IMR-90 (cell line): Measurements from ENCODE around the gene SAMD4B. TPM values are rescaled to one million over a fixed set of nuclear protein-coding genes. Genes with fewer than 3 reads are reported as not detected.

Experiments used
- ATAC-seq: fragments of 200-7000 bp; cut with Tn5 transposase; 2 replicates; pipeline ENCODE4 v1.9.1; 2020; ENCODE audit warnings: low read depth, mild to moderate bottlenecking, moderate library complexity
- BruUV-seq: library from RNA; stranded (reverse); fragments of 400-500 nt; replicated peaks from 2 replicates; lab custom pipeline; 2021; lab: Mats Ljungman, UMichigan
- CTCF ChIA-PET: fragments of 300-600 bp; formaldehyde crosslinking; extraction: SDS; loops from one replicate; lab custom pipeline; 2021; ENCODE audit warnings: antibody characterized with exemption; lab: Yijun Ruan, JAX
- POLR2A ChIA-PET: fragments of 300-600 bp; sonication (Branson Sonifier 250); formaldehyde crosslinking; loops from one replicate; lab custom pipeline; 2022; ENCODE audit warnings: antibody characterized with exemption; ENCODE audit not compliant: unreplicated experiment; lab: Charles Lee
- DNase-seq: peaks from one replicate; pipeline ENCODE4 v3.0.0; 2013
- H2AFZ ChIP-seq: replicated peaks from 2 replicates; pipeline ENCODE3; 2013; ENCODE audit warnings: low read length, mild to moderate bottlenecking; ENCODE audit not compliant: poor library complexity
- H2AK5ac ChIP-seq: 2 replicates; pipeline ENCODE4 v1.6.1; 2013; ENCODE audit warnings: low read depth, low read length, inconsistent platforms
- H2AK9ac ChIP-seq: replicated peaks from 2 replicates; pipeline ENCODE3; 2013; ENCODE audit warnings: mild to moderate bottlenecking, low read depth, low read length, moderate library complexity; ENCODE audit not compliant: poor library complexity
- H2BK120ac ChIP-seq: 2 replicates; pipeline ENCODE4 v1.6.1; 2013; ENCODE audit warnings: low read depth, low read length, inconsistent platforms
- H2BK15ac ChIP-seq: 3 replicates; pipeline ENCODE4 v1.6.1; 2013; ENCODE audit warnings: low read depth, low read length, inconsistent platforms
- H2BK20ac ChIP-seq: 2 replicates; pipeline ENCODE4 v1.6.1; 2013; ENCODE audit warnings: low read depth, mild to moderate bottlenecking, inconsistent platforms, low read length, moderate library complexity
- H2BK5ac ChIP-seq: 2 replicates; pipeline ENCODE4 v1.6.1; 2013; ENCODE audit warnings: mild to moderate bottlenecking, low read depth, low read length, inconsistent platforms; ENCODE audit not compliant: poor library complexity, severe bottlenecking
- H3K14ac ChIP-seq: replicated peaks from 2 replicates; pipeline ENCODE4 v1.6.1; 2013; ENCODE audit warnings: low read depth, low read length, inconsistent platforms
- H3K18ac ChIP-seq: 2 replicates; pipeline ENCODE4 v1.6.1; 2013; ENCODE audit warnings: low read depth, low read length, control low read depth
- H3K23ac ChIP-seq: 2 replicates; pipeline ENCODE4 v1.6.1; 2013; ENCODE audit warnings: low read depth, low read length, inconsistent platforms
- H3K27ac ChIP-seq: 2 replicates; pipeline ENCODE4 v1.5.1; 2013; ENCODE audit warnings: mild to moderate bottlenecking, control low read depth, low read length; ENCODE audit not compliant: insufficient read depth
- H3K27me3 ChIP-seq: 2 replicates; pipeline ENCODE4 v1.6.1; 2013; ENCODE audit warnings: low read length; ENCODE audit not compliant: control insufficient read depth, insufficient read depth
- H3K36me3 ChIP-seq: 2 replicates; pipeline ENCODE4 v1.6.1; 2013; ENCODE audit warnings: low read length, mixed read lengths; ENCODE audit not compliant: control insufficient read depth, insufficient read depth
- H3K4ac ChIP-seq: 2 replicates; pipeline ENCODE4 v1.6.1; 2013; ENCODE audit warnings: low read depth, low read length, inconsistent platforms
- H3K4me1 ChIP-seq: 2 replicates; pipeline ENCODE4 v1.6.1; 2013; ENCODE audit warnings: low read length, mixed read lengths; ENCODE audit not compliant: control insufficient read depth, insufficient read depth
- H3K4me2 ChIP-seq: 2 replicates; pipeline ENCODE4 v1.6.1; 2013; ENCODE audit warnings: low read depth, mild to moderate bottlenecking, control low read depth, low read length, moderate library complexity
- H3K4me3 ChIP-seq: 2 replicates; pipeline ENCODE4 v1.5.1; 2013; ENCODE audit warnings: low read depth, mild to moderate bottlenecking, control low read depth, low read length, moderate library complexity; ENCODE audit not compliant: insufficient read depth
- H3K56ac ChIP-seq: 2 replicates; pipeline ENCODE4 v1.6.1; 2013; ENCODE audit warnings: low read length, inconsistent platforms; ENCODE audit not compliant: insufficient read depth; ENCODE audit errors: extremely low read depth
- H3K79me1 ChIP-seq, 2 experiments: 2 replicates each; pipeline ENCODE4 v1.6.1; 2013; ENCODE audit warnings: low read length in 2 of 2, inconsistent platforms in 1 of 2, low read depth in 1 of 2
- H3K9ac ChIP-seq: 2 replicates; pipeline ENCODE4 v1.6.1; 2013; ENCODE audit warnings: low read depth, low read length, control low read depth
- H3K9me1 ChIP-seq: 2 replicates; pipeline ENCODE4 v1.6.1; 2013; ENCODE audit warnings: low read length, inconsistent platforms; ENCODE audit not compliant: insufficient read depth
- H3K9me3 ChIP-seq: 2 replicates; pipeline ENCODE4 v1.6.1; 2013; ENCODE audit warnings: low read length; ENCODE audit not compliant: control insufficient read depth, insufficient read depth
- H4K20me1 ChIP-seq: 2 replicates; pipeline ENCODE4 v1.6.1; 2013; ENCODE audit warnings: low read length, inconsistent platforms; ENCODE audit not compliant: insufficient read depth
- H4K5ac ChIP-seq: 2 replicates; pipeline ENCODE4 v1.6.1; 2013; ENCODE audit warnings: mild to moderate bottlenecking, low read depth, low read length, control low read depth
- H4K8ac ChIP-seq, 2 experiments: 2 replicates each; pipeline ENCODE4 v1.6.1; 2013; ENCODE audit warnings: low read depth in 2 of 2, low read length in 2 of 2, control low read depth in 1 of 2, inconsistent platforms in 1 of 2
- H4K91ac ChIP-seq: 2 replicates; pipeline ENCODE4 v1.6.1; 2013; ENCODE audit warnings: low read depth, low read length, inconsistent platforms; ENCODE audit not compliant: insufficient read depth
- BHLHE40 ChIP-seq: fragments of 150-350 bp; IDR thresholded peaks from 2 replicates; pipeline ENCODE4 v1.6.1; 2016; ENCODE audit warnings: mild to moderate bottlenecking, low read depth, low read length
- CHD1 ChIP-seq: IDR thresholded peaks from 2 replicates; pipeline ENCODE4 v1.6.1; 2012; ENCODE audit warnings: low read depth, low read length, improper control_type of control experiment
- MAZ ChIP-seq: IDR thresholded peaks from 2 replicates; pipeline ENCODE4 v1.6.1; 2012; ENCODE audit warnings: low read depth, mild to moderate bottlenecking, low read length, improper control_type of control experiment, moderate library complexity, borderline replicate concordance
- POLR2A ChIP-seq: IDR thresholded peaks from 2 replicates; pipeline ENCODE4 v1.6.1; 2012; ENCODE audit warnings: mild to moderate bottlenecking, low read depth, low read length
- RAD21 ChIP-seq: IDR thresholded peaks from 2 replicates; pipeline ENCODE4 v1.6.1; 2012; ENCODE audit warnings: low read length, improper control_type of control experiment
- RCOR1 ChIP-seq: IDR thresholded peaks from 2 replicates; pipeline ENCODE4 v1.6.1; 2012; ENCODE audit warnings: mild to moderate bottlenecking, low read length, improper control_type of control experiment; ENCODE audit not compliant: insufficient replicate concordance
- WGBS, 2 experiments: methylation state at CpG; one replicate each; pipeline versions ENCODE4 v1.1.5 to v1.1.7; 2013; ENCODE audit warnings: missing lambda C conversion rate in 2 of 2; ENCODE audit not compliant: insufficient read length in 1 of 2; ENCODE audit errors: extremely low coverage in 2 of 2; 5-methylcytosine and 5-hydroxymethylcytosine counted together
- dilution Hi-C: fragments of 300-500 bp; cut with HindIII; formaldehyde crosslinking; loops from one replicate; pipeline ENCODE4 v1.14.3; 2018; ENCODE audit warnings: low sequenced_read_pairs; ENCODE audit not compliant: unreplicated experiment
- in situ Hi-C: fragments of 300-500 bp; cut with MboI; formaldehyde crosslinking; loops from 3 replicates; pipeline ENCODE4 v1.14.3; 2019; ENCODE audit warnings: low sequenced_read_pairs, inconsistent platforms, mixed read lengths
- intact Hi-C: fragments of 100-400 bp; cut with micrococcal nuclease; formaldehyde crosslinking; loops from 2 replicates; pipeline ENCODE4 v1.10.0; 2022
- polyA plus RNA-seq, 3 experiments: library from polyadenylated mRNA; depleted of rRNA; stranded (reverse); fragments of >200 nt; gene quantifications; 2 replicates each; pipeline ENCODE4 v1.2.3, GENCODE V29; 2012; ENCODE audit warnings: low replicate concordance in 1 of 3
- total RNA-seq: library from RNA; depleted of rRNA; stranded (reverse); fragments of >200 nt; gene quantifications from 2 replicates; pipeline ENCODE4 v1.2.3, GENCODE V29; 2012

The SAMD4B gene
- total and polyA plus RNA-seq, 2 of the 4 experiments (the other 2 are of a cell fraction) = 18.3 to 97.2 TPM

DNA sequence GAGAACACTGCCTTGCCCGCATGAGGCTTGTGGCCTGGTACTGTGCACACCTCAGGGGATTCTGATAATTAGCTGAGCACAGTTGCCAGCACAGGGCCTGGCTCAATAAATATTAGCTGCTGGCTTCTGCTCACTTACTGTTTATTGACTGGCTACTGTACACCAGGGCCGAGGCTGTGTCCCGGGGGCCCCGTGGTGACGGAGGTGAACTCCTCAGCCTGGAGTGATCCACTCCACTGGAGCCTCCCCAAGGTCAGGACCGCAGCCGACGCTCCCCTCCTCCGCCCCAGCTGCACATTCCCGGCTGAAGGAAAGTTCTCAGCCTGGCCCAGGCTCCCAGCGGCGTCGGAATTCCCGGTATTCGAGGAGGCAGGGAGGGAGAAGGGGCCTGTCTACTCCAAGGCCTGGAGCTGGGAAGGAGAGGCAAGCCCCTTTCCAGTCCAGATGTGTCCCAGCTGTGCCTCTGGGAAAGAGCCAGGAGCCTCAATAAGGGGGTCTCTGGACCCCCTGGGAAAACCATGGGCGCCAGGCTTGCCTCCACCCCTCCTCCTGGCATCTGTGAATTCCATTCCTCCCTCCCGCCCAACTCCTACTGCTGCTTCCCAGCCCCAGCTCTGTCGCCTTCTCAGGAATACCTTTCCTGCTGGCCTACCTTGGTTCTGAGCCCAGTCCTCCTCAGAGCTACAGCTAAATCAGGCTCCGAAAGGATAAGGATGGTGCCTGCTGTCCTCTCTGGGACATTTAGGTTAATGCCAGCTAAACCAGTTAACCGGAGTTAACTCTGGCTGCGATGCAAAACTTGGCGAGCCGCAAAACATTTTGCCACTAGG, 86.3 kb downstream of the SAMD4B start:
- Histone ChIP-seq H3K27ac (peak overlapping the region; percentile 94), H2AK9ac (peak overlapping the region; percentile 81), H3K4ac (peak overlapping the region; percentile 98), H2AFZ (peak overlapping the region; percentile 81), H3K9me1 (peaks cover 14% of the 10 kb centered on the region), H3K4me1 (peaks cover 19% of the 10 kb centered on the region), H3K56ac (peak overlapping the region; percentile 87), H3K36me3 (peaks cover 35% of the 10 kb centered on the region), H3K27me3 (no peaks in the 10 kb centered on the region), H2BK20ac (peak overlapping the region; percentile 93), H3K23ac (peak overlapping the region; percentile 81), H4K8ac (peak overlapping the region; percentile 89 to 92), H2BK120ac (peak overlapping the region; percentile 95), H2BK15ac (peak overlapping the region; percentile 22; the same call in 1 of the 3 replicates), H2BK5ac (peak overlapping the region; percentile 90), H4K20me1 (peaks cover 28% of the 10 kb centered on the region), H2AK5ac (peak overlapping the region; percentile 93), H3K4me3 (no peak overlapping the region), H3K4me2 (peak overlapping the region; percentile 51), H3K9me3 (no peaks in the 10 kb centered on the region), H4K91ac (peak overlapping the region; percentile 90), H3K79me1 (peaks cover 11 to 55% of the 10 kb centered on the region in 2 experiments), H3K18ac (peak overlapping the region; percentile 89), H3K14ac (peak overlapping the region; percentile 95), H3K9ac (peak overlapping the region; percentile 52), H4K5ac (peak overlapping the region; percentile 82)
- peak; percentile 93 for TF ChIP-seq MAZ
- TF ChIP-seq RAD21 = 0 out of 2 replicates have a peak, but pooled peaks have one; percentile 15
- no peak for TF ChIP-seq CHD1
- TF ChIP-seq RCOR1 = peak; percentile 78
- TF ChIP-seq BHLHE40 = peak; percentile 62; the same call in 1 of the 2 replicates
- peak; percentile 67 for TF ChIP-seq POLR2A
- in situ Hi-C loops (loop anchor here (25.0 kb wide), 1 partner anchor 409 kb away; the partner anchor contains the start of genes DYRK1B and FBL), intact Hi-C loops (loop anchor here (1.0 kb wide), 1 partner anchor 16 kb away; the partner anchor contains the start of gene PLEKHG2), dilution Hi-C loops (no loop called here)
- ATAC-seq = peak; percentile 90
- CTCF ChIA-PET = interaction anchor here (1.2 to 1.5 kb wide), 3 partner anchors 12 to 31 kb away, joined by 3 to 6 read pairs (median 5); partner anchors contain the start of gene PLEKHG2
- BruUV-seq = no TSS peak
- POLR2A ChIA-PET = interaction anchor here (0.5 to 1.1 kb wide), 4 partner anchors 16 to 27 kb away, joined by 3 to 9 read pairs (median 4); partner anchors contain the start of gene PLEKHG2
- 13% methylated on average over 1 of the region's 23 CpGs; no CpG with 5 or more reads in 1 of the 2 experiments for WGBS, 2 experiments
- DNase-seq = peak; percentile 96
